HT1080 (cell line): ENCODE results near the gene HTN3. TPM values are rescaled to one million over a fixed set of nuclear protein-coding genes. Genes with fewer than 3 reads are reported as not detected.

Experiments used
- total RNA-seq: library from RNA; depleted of rRNA; stranded (reverse); fragments of >200 nt; shearing (Covaris generic); gene quantifications from 2 replicates; pipeline ENCODE4 v1.2.3, GENCODE V29; 2014; rRNA removed

HTN3 gene
- total RNA-seq, 1 experiment from 2014 or later, result 1.1 TPM

Other genes starting within 250 kb of the HTN3 start
- 0.11 TPM in 1 of 2 replicates, not detected in the other for gene SULT1E1, start 168.3 kb upstream of the HTN3 start, total RNA-seq
- not detected in 2 replicates for gene CSN1S1, start 97.4 kb upstream of the HTN3 start, total RNA-seq
- not detected in 2 replicates for gene CSN2, start 62.7 kb upstream of the HTN3 start, total RNA-seq
- not detected in 2 replicates for gene STATH, start 32.5 kb upstream of the HTN3 start, total RNA-seq
- 0.19 TPM in 1 of 2 replicates, not detected in the other for gene HTN1, start 22.0 kb downstream of the HTN3 start, total RNA-seq
- not detected in 2 replicates for gene PRR27, start 125.8 kb downstream of the HTN3 start, total RNA-seq
- not detected in 2 replicates for gene ODAM, start 167.3 kb downstream of the HTN3 start, total RNA-seq
- gene FDCSP, start 197.7 kb downstream of the HTN3 start, total RNA-seq, result not detected in 2 replicates
- gene CSN3, start 214.1 kb downstream of the HTN3 start, total RNA-seq, result not detected in 2 replicates